Activated CD4-positive, alpha-beta T cell treated with anti-CD3 and anti-CD28 coated beads for 48 hours (primary cell): ENCODE measurements around the gene REPS1.
"Not testable (repeated sequence)": the region's sequence is repeated elsewhere in the genome, so short reads cannot be mapped to it uniquely, and the experiment has no call there.

ENCODE experiments used
- DNase-seq: peaks from one replicate; pipeline ENCODE4 v3.0.0-alpha.2; 2020

REPS1 gene

GRCh38 chr6:138987643-138988468 lies at the start of gene REPS1:
Gene REPS1 (minus strand): TSS chr6:138988253. CDS start chr6:138987682, 571 bp downstream.
- DNase-seq = peak; percentile 94

- no peak for DNase-seq
Observed at GRCh38 chr6:139037490-139037889, 49.4 kb upstream of the REPS1 start.

GRCh38 chr6:139030228-139030963 lies 42.3 kb upstream of the REPS1 start:
- DNase-seq = no peak

GRCh38 chr6:139029470-139030227 lies 41.6 kb upstream of the REPS1 start:
- DNase-seq = peak; percentile 51

GRCh38 chr6:139028658-139029469 lies 40.8 kb upstream of the REPS1 start, which contains the start of gene ABRACL:
Gene ABRACL (plus strand): TSS chr6:139028745. CDS start chr6:139034161, 5,416 bp downstream.
- peak; percentile 92 for DNase-seq

- no peak for DNase-seq
Observed at GRCh38 chr6:139028215-139028657, 40.2 kb upstream of the REPS1 start.

- DNase-seq = peak; percentile 73
Observed at GRCh38 chr6:139027620-139028182, 39.6 kb upstream of the REPS1 start.

GRCh38 chr6:139025416-139025815 lies 37.4 kb upstream of the REPS1 start:
- not testable (repeated sequence) for DNase-seq

- no peak for DNase-seq
Observed at GRCh38 chr6:139020689-139021088, 32.6 kb upstream of the REPS1 start.

- no peak for DNase-seq
Observed at GRCh38 chr6:139019722-139020121, 31.7 kb upstream of the REPS1 start.

GRCh38 chr6:139017227-139017626 lies 29.2 kb upstream of the REPS1 start:
- no peak for DNase-seq

- no peak for DNase-seq
Observed at GRCh38 chr6:139016337-139017213, 28.5 kb upstream of the REPS1 start.

- DNase-seq = no peak
Observed at GRCh38 chr6:139014945-139015344, 26.9 kb upstream of the REPS1 start.

- no peak for DNase-seq
Observed at GRCh38 chr6:139013185-139013800, 25.2 kb upstream of the REPS1 start.

- DNase-seq = no peak
Observed at GRCh38 chr6:139011980-139012379, 23.9 kb upstream of the REPS1 start.

- no peak for DNase-seq
Observed at GRCh38 chr6:139010674-139011073, 22.6 kb upstream of the REPS1 start.

GRCh38 chr6:139008117-139008516 lies 20.1 kb upstream of the REPS1 start:
- no peak for DNase-seq

GRCh38 chr6:139007428-139007827 lies 19.4 kb upstream of the REPS1 start:
- DNase-seq = no peak

- no peak for DNase-seq
Observed at GRCh38 chr6:139006477-139006876, 18.4 kb upstream of the REPS1 start.

- no peak for DNase-seq
Observed at GRCh38 chr6:139003751-139004150, 15.7 kb upstream of the REPS1 start.
